Central memory CD4-positive, alpha-beta T cell (primary cell): ENCODE data around the gene MYH14.
"Not testable (repeated sequence)": the region's sequence is repeated elsewhere in the genome, so short reads cannot be mapped to it uniquely, and the experiment has no call there.

Experiments
- DNase-seq: peaks from one replicate; pipeline ENCODE4 v3.0.0; 2022

MYH14 gene

DNA sequence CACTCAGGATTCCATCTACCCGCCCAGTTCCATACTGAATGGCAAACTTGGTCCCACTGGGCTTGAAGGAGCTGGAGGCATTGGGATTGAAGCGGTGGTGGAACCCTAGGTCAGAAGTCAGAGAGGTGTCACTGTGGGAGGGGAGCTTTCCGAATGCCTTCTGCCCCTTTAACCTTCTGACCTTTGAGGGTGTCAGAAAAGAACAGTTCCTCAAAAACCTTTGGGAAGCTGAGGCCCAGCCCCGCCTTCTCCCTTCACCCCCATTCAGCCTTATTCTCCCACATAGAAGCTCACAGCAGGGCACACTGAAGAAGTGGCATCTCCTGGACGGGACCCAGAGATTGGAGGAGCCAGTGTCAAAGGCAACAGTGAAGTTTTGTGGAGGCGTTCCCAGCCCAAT lies 133.6 kb downstream of the MYH14 start:
- DNase-seq, result not testable (repeated sequence)

DNA sequence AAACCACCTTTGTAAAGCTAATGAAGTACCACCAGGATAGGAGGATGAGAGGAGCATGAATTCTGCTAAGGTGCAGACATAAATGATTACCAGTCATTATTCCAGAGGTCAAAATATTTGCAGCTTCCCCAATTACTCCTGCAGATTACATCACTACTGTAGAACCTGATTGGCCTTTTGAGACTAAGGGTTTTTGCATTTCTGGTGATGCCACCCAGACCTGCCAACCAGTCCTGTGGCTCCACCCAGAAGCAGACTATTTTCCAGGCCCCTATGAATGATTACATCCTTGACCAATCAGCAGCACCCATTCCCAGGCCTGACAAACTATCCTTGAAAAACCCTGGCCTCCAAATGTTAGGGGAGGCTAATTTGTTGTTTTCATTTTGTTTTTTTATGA lies 136.9 kb downstream of the MYH14 start:
- DNase-seq, result no peak

DNA sequence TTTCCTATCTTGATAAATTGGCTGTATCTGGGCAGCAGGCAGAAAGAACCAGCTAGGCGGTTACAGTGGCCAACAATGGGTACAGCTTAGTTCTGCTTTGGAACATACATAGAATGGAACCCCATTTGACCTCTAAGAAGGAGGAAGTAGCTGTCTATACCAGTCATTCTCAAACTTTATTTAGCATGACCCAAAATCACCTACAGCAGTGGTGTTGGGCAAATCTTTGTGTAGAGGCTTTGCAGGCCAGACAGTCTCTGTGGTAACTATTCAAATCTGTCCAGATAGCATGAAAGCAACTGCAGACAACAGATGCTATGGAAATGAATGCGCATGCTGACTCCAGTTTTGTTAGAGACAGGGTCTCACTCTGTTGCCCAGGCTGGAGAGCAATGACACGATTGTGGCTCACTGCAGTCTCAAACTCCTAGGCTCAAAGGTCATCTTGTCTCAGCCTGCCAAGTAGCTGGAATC lies 137.7 kb downstream of the MYH14 start:
- no peak for DNase-seq

DNA sequence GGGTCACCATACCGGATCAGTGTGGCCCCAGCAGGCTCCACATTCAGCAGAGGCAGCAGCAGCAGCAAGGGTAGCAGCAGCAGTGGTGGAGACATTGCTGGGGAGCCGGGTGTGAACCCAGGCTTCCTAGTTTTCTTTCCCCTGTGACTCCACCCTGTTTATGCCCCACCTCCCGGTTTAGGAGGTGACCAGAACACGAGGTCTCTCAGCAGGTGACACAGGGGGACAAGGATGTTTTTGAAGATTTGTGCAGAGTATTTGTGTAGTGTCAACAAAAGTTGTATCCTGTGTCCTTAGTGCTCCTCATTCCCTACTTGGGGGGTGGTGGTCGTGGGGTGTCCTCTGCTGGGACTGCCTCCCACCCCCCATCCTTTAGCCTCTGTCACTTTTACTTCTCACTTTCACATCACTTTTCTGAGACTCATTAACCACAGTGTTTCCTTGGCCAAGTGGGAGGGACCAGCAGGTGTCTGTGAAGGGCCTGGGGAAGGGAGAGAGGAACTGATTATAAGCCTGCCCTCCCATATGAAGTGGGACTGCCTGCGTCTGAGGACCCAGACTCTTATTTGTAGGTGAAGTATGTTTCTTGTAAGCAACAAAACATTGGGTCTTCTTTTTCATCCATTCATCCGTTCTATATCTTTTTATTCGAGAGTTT lies 141.4 kb downstream of the MYH14 start:
- no peak for DNase-seq

DNA sequence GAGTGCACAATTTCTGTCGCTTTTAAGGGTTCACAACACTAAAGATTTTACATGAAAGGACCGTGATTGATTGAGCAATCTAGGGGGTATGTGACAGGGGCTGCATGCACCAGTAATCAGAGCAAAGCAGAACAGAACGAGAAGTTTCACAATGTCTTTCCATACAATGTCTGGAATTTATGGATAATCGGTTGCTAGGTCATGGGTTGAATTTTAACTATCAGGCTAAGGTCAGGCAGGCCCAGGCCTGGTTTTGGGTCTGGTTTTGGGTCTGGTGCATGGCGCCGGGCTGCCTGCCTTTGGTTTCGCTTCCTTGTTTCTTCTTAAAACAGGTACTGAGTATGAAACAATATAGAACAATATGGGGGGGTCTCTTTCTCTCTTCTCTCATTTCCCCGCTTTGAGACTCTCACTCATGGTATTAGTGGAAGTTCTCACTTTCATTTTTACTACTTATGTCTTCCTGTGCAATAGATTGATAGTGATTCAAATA lies 143.7 kb downstream of the MYH14 start:
- not testable (repeated sequence) for DNase-seq

DNA sequence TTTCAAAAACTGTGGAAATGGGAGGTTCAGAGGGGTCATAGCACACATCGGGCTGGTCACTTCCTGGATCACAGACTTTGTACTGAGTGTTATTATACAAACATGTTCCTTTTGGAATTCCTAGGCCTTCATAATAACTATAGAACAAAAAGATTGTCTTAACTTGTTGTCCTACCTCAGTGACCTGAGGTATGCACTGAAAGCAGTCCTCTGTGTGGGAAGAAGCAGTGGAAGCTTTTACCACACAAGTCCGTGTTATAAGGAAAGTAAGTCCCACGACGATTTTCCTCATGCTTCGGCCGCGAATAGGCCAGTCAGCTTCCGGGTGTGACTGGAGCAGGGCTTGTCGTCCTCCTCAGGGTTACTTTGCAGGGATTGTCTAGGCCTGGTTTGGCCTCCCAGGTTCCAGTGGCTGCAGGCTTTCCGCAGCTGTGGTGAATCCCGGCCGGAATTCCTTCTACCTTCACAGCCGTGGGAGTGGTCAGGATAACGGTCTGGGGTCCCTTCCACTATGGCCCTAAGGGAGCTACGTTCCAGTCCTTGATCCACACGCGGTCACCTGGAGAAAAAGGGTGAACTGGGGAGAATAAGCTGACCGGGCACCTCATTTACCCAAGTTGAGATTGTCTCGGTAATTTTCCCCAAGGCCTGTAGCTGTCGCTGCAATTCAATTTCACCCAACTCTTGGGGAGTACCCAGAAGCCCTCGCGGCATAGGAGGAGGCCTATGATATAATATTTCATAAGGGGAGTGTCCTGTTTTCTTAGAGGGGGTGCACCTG lies 146.0 kb downstream of the MYH14 start:
- DNase-seq, result no peak

DNA sequence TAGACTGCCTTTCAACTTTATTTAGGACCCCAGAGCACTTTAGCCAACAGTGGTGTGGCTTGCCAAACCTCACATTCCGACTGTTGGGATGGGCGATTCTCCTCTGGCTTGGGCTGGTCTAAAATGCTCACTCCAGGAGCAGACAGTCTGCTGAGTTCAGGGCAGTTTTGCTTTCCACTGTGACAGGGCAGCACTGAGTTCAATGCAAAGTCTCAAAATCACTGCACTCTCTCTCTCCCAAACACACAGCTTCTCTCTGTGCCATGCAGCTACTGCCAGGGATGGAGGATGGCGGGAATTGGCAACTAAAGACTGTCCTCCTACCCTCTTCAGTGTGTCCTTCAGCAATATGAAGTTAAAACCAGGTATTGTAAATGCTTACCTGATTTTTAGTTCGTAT lies 148.8 kb downstream of the MYH14 start:
- DNase-seq, result no peak

DNA sequence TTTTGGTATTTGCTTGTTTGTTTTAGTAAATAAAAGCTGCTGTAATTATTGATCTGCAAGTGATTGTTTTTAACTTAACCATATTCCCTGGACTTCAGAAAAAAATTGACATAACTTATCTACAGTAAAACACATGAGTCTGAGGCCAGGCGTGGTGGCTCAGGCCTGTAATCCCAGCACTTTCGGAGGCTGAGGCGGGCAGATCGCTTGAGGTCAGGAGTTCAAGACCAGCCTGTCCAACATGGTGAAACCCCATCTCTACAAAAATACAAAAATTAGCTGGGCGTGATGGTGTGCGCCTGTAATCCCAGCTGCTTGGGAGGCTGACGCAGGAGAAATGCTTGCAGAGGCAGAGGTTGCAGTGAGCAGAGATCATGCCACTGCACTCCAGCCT lies 150.1 kb downstream of the MYH14 start:
- not testable (repeated sequence) for DNase-seq

DNA sequence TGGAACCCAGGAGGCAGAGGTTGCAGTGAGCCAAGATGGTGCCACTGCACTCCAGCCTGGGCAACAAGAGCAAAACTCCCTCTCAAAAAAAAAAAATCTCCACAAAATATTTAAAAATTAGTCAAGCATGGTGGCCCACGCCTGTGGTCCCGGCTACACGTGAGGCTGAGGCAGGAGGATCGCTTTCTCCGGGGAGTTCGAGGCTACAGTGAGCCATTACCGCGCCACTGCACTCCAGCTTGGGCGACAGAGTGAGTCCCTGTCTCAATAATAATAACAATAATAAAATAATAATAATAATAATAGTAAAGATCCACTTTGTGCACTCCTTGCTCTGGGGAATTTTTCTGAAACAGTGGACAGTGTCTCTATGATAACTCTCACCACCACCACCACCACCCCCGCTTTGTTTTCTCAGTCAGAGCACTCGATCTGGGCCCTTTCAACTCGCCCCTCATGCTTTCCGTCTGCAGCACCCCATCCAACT lies 153.3 kb downstream of the MYH14 start:
- DNase-seq, result no peak

DNA sequence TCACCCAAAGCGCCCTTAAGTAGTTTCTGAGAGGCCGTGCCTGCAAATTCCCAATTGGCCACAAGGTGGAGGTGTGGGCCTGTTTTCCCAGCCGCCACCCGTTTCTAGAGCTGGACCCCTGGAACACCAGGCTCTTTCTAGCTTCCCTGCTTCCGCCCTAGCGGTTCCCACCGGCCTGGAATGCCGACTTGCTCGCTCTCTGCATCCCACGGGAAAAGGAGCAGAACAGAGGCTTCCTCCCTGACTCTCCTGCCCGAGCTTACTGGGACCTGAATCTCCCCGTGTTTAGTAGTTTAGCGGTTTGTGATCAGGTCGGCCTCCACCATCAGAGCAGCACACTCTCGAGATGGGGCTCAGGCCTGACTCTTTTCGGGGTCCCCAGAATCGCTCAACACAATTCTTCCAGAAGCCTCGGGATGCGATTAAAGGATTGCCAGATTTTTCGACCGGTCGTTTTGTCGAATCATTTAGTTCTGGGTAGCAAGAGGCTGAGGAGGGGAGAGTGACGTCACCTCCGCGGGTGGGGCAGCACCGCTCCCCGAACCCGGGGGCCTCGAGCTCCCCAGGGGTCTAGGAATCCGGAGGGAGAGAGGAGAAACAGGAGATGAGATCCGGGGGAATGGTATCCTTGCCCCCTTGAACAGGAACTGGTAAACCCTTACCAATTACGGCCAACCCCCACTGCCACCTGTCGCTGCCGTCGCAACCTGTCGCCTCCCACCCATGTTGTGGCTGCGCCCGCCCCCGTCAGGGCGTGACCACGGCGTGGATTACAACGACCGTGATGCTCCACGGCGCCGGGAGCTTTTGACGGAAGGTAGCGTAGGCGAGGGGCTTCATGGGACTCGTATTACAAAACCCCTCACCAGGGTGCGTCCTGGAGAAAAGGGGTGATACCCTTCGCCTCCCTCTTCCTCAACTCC lies 154.0 kb downstream of the MYH14 start:
- peak; percentile 86 for DNase-seq

DNA sequence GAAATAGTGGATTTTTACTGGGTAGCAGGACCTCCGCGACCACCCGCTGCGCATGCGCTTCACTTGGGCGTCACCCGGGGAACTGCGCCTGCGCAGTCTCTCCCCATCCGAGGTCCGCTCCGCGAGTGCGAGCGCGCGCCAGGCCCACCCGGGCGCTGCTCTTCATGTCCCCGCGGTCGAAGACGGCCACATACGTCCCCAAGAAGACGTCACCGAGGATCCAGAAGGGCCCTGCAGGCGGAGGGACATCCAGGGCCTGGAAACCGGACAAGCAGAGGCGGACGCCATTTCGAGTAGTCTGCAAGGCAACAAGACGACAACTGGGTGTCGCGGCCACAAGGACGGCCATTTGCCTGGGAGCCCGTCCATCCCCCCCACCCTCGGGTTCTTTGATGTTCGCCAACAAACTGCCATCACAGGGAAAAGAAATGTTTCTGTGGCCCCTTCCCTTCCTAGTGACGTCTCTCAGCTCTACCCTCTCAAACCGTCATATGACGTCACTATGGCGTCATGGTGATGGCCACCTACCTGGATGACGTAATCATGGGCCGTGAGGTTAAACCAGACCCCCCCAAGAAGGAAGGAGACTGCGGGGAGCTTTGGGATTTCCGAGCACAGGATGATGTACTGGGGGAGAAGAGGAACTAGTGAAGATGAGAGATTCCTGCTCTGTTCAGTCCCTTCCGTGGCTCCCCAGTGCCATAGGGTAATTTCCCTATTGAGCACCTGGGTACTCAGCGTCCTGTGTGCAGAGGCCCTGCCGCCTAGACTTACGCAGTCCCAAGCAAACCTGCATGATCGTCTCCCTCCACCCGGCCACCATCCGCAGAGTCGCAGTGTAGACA lies 155.3 kb downstream of the MYH14 start:
- DNase-seq, result peak; percentile 76

DNA sequence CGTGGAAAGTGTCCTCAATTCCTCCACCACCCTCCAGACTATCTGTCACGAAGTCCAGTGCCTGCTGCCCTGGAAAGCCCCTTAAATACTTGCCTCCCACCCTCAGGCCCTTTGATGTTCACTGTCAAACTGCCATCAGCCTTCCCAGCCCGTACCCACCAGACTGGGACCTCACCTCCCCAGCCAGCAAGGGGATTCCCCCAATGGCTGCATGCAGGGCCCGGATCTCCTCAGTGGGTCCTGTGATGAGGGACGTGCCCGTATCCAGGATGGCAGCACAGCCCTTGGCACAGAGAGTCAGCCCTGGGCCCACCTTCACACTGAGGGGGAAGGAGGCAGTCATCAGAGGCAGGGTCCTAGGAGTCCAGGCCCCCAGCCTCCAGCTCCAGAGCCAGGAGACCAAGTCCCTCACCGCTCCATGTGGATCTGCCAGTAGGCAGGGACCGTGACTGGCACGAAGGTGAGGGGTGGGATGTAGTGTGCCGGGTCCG lies 156.0 kb downstream of the MYH14 start:
- DNase-seq, result no peak
